Upper lobe of left lung (tissue), 6 donors: ENCODE data around the gene EFNA5. TPM values are rescaled to one million over a fixed set of nuclear protein-coding genes. Genes with fewer than 3 reads are reported as not detected.
A peak's percentile ranks its signal among the peaks of the same experiment; 100 is the strongest.

Experiments
- ATAC-seq, 2 donors: fragments of 200-7000 bp; cut with Tn5 transposase; one replicate each; pipeline ENCODE4 v1.9.1; 2022; ENCODE audit warnings: mild to moderate bottlenecking in 2 of 2, moderate library complexity in 2 of 2; ENCODE audit not compliant: low FRiP score in 2 of 2
- DNase-seq, 2 donors: peaks; one replicate each; pipeline ENCODE4 v3.0.0-alpha.2; 2019 to 2020
- H3K27ac ChIP-seq, 4 donors: fragments of 200-600 bp; sonication (generic); one replicate each; pipeline ENCODE4 v1.5.1; 2016 to 2019
- H3K27me3 ChIP-seq, 4 donors: fragments of 200-600 bp; sonication (generic); one replicate each; pipeline ENCODE4 v1.5.1; 2017 to 2019
- H3K36me3 ChIP-seq, 4 donors: fragments of 200-600 bp; sonication (generic); one replicate each; pipeline ENCODE4 v1.5.1; 2016 to 2019
- H3K4me1 ChIP-seq, 4 donors: fragments of 200-600 bp; sonication (generic); one replicate each; pipeline ENCODE4 v1.5.1; 2018 to 2019
- H3K4me3 ChIP-seq, 4 donors: fragments of 200-600 bp; sonication (generic); one replicate each; pipeline ENCODE4 v1.5.1; 2017 to 2019; ENCODE audit warnings: mild to moderate bottlenecking in 2 of 4, moderate library complexity in 1 of 4
- H3K9me3 ChIP-seq, 4 donors: fragments of 200-600 bp; sonication (generic); one replicate each; pipeline ENCODE4 v1.5.1; 2018 to 2019
- EP300 ChIP-seq, 4 donors: sonication (generic); formaldehyde crosslinking; IDR thresholded peaks; one replicate each; pipeline ENCODE4 v1.5.1; 2017; ENCODE audit warnings: antibody characterized with exemption in 4 of 4, control low read depth in 2 of 4
- POLR2A ChIP-seq, 4 donors: fragments of 450-650 bp; IDR thresholded peaks; one replicate each; pipeline ENCODE4 v1.5.1; 2016 to 2017; ENCODE audit warnings: antibody characterized with exemption in 4 of 4, mild to moderate bottlenecking in 2 of 4
- POLR2AphosphoS5 ChIP-seq, 2 donors: sonication (generic); formaldehyde crosslinking; IDR thresholded peaks; one replicate each; pipeline ENCODE4 v1.5.1; 2017; ENCODE audit warnings: antibody characterized with exemption in 2 of 2
- WGBS, 2 donors: methylation state at CpG; one replicate each; pipeline ENCODE4 v1.1.5; 2017 to 2018; 5-methylcytosine and 5-hydroxymethylcytosine counted together
- total RNA-seq, 6 donors: library from RNA; depleted of rRNA in 4 of 6; stranded (reverse); fragments of >200 nt in 4 of 6; gene quantifications; one replicate each; pipeline versions ENCODE4 v1.1.0 to v1.2.1, GENCODE V29; 2016 to 2021
- TF ChIP-seq, protein P1 (sequence below), 6 experiments: fragments of 450-650 bp in 4 of 6; fragments of 200-600 bp in 2 of 6; sonication (generic) in 2 of 6; IDR thresholded peaks; one replicate each; pipeline ENCODE4 v1.5.1; 2016 to 2019; ENCODE audit warnings: antibody characterized with exemption in 6 of 6
- donor health status: DM: no; HTN: no; CAD: no; lungs with moderate emphysema.
- donor health status: DM: no; HTN: yes; CAD: no; lungs with severe emphysema.

The EFNA5 gene
- total RNA-seq, 6 donors from 2014 or later, result 4.1 to 41.9 (median 7.3) TPM

DNA sequence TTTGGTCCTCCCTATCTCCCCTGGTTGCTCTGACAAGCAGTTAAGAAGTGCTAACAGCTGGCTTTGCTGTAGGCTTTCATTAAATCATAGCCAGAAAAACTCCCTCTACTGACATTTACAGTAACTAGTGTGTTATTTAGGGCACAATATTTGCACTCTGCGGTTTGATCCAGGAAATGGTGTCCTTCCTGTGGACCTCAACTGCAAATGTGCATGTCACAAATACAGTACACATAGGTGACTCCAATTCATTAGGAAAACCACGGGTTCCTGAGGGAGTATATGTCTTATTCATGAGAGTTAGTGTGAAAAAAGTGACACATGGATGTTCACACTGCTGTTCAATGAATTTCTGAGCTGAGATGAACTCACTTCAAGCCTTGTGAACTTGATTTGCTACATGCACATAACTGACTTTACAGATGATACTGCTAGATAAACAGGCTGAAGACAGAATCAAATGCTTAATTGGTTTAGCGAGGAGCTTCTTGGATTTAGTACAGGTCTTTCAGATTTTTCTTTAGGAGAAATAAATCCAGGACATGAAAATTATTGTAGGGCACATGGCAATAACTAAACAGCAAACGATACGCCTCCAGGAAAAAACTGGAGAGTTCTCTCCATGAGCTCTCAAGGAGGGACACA is 281.5 kb downstream of the EFNA5 start:
- Histone ChIP-seq H3K9me3 (no peaks in the 10 kb centered on the region), H3K36me3 (no peaks in the 10 kb centered on the region), H3K4me3 (no peak overlapping the region), H3K4me1 (peaks cover 19 to 22% (median 20%) of the 10 kb centered on the region in 4 donors), H3K27ac (peak overlapping the region in 2 of 4 donors; percentile 20 to 62), H3K27me3 (no peaks in the 10 kb centered on the region)
- DNase-seq (peak in 1 of 2 donors; percentile 29), ATAC-seq (peak; percentile 54 to 74)
- WGBS, 2 donors, result 30 to 44% methylated on average over 5 of the region's 5 CpGs
- TF ChIP-seq EP300 (IDR thresholded peaks at IDR 0.05), result peak in 1 of 4 donors; percentile 35
- TF ChIP-seq, protein P1, sequence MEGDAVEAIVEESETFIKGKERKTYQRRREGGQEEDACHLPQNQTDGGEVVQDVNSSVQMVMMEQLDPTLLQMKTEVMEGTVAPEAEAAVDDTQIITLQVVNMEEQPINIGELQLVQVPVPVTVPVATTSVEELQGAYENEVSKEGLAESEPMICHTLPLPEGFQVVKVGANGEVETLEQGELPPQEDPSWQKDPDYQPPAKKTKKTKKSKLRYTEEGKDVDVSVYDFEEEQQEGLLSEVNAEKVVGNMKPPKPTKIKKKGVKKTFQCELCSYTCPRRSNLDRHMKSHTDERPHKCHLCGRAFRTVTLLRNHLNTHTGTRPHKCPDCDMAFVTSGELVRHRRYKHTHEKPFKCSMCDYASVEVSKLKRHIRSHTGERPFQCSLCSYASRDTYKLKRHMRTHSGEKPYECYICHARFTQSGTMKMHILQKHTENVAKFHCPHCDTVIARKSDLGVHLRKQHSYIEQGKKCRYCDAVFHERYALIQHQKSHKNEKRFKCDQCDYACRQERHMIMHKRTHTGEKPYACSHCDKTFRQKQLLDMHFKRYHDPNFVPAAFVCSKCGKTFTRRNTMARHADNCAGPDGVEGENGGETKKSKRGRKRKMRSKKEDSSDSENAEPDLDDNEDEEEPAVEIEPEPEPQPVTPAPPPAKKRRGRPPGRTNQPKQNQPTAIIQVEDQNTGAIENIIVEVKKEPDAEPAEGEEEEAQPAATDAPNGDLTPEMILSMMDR (IDR thresholded peaks at IDR 0.05), result no peak

DNA sequence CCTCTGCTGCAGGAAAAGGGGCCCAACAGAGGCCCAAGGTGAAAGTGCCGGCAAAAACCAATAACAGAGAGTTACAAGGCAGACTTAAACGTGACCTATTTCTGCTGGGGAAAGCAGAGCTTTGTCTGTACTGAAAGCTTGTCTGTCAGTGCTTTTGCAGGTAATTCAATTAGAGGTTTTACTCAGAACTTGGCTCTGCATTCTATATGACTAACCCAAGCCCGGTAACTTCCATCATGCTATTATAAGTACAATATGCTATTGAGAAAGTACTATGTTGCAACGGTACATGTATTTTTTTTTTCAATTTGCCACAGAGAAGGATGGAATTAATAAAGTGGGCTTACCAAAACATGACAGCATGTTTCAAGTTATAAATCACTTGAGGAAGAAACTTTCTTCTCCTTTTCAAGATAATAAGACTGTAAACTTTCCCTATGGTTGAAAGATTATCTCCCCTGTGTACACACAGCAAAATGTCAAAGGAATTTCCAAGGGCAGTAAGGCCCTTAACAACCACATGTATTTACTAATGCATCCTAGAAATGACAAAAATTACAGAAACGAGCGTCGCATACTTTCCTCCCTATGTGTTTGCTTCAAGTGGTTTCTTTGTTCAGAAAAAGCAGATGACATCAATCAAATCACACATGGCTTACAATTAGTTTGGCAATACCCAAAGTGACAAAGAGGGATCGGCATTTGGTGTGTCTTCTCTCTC is 282.4 kb downstream of the EFNA5 start:
- DNase-seq (no peak), ATAC-seq (peak; percentile 46 to 56)
- Histone ChIP-seq H3K27me3 (no peaks in the 10 kb centered on the region), H3K4me1 (peaks cover 19 to 22% (median 20%) of the 10 kb centered on the region in 4 donors), H3K4me3 (no peak overlapping the region), H3K36me3 (no peaks in the 10 kb centered on the region), H3K9me3 (no peaks in the 10 kb centered on the region), H3K27ac (peak overlapping the region in 3 of 4 donors; percentile 20 to 62 (median 49))
- TF ChIP-seq EP300 (IDR thresholded peaks at IDR 0.05), result no peak
- TF ChIP-seq POLR2AphosphoS5 (IDR thresholded peaks at IDR 0.05), result peak in 1 of 2 donors; percentile 25
- TF ChIP-seq, protein P1 (IDR thresholded peaks at IDR 0.05), result no peak
- WGBS, 2 donors, result 29 to 33% methylated on average over 8 of the region's 8 CpGs

DNA sequence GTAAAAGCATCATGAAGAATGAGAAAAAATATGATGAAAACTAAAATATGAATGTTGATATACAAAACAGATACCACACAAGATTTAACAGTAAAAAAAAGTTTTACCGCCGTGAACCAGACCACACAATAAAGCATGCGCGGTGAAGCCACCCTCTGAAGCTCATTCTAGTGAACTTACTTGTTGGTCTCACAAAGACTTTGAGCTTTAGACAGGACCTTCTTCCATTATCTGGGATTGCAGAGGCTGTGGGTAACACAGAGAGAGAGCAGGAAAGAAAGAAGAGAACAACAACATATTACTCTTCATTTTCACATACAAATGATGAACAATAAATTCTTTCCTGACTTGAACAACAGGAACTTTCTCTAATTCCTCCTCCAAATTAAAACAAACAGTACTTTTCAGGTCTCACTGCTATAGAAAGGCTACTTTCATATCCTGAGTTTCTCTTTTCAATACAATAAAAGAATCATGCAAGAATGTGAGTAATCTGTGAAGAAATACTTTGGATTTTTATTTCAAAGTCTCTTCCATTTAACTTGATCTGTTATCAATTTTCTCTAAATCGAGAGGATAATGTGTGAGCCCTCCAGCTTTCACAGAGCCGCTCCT is 283.1 kb downstream of the EFNA5 start:
- DNase-seq (no peak), ATAC-seq (no peak)
- H3K36me3 ChIP-seq, result no peaks in the 10 kb centered on the region
- H3K9me3 ChIP-seq, result no peaks in the 10 kb centered on the region
- no peak overlapping the region for H3K4me3 ChIP-seq
- peak overlapping the region in 2 of 4 donors; percentile 49 to 62 for H3K27ac ChIP-seq
- no peak for TF ChIP-seq POLR2AphosphoS5 (IDR thresholded peaks at IDR 0.05)
- no peak for TF ChIP-seq POLR2A (IDR thresholded peaks at IDR 0.05)
- TF ChIP-seq, protein P1 (IDR thresholded peaks at IDR 0.05), result no peak
- no peak for TF ChIP-seq EP300 (IDR thresholded peaks at IDR 0.05)
- H3K27me3 ChIP-seq, result no peaks in the 10 kb centered on the region
- WGBS, 2 donors, result 79 to 83% methylated on average over 6 of the region's 6 CpGs
- H3K4me1 ChIP-seq, result peaks cover 19 to 22% (median 20%) of the 10 kb centered on the region in 4 donors

DNA sequence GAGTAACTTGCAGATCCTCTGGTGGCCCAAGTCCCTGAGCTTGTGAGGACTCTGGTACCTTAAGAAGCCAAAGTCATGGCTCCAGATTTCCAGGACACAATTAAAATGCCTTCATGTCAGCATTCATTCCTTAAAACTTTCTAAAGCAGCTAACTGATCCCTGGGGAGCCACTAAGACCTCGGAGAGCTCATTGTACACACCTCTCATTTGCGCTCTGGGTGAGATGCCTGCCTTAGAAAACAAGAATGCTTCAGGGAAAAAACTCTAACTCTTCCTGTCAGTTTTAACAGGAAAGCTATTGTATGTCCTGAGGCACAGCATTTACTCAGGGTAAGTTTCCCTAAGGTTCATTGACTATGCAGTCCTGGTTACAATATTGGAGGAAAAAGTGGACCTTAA is 285.0 kb downstream of the EFNA5 start:
- DNase-seq (no peak), ATAC-seq (no peak)
- Histone ChIP-seq H3K27ac (no peak overlapping the region), H3K9me3 (no peaks in the 10 kb centered on the region), H3K4me3 (no peak overlapping the region), H3K27me3 (no peaks in the 10 kb centered on the region), H3K4me1 (peaks cover 19 to 22% (median 20%) of the 10 kb centered on the region in 4 donors), H3K36me3 (no peaks in the 10 kb centered on the region)
- TF ChIP-seq POLR2A (IDR thresholded peaks at IDR 0.05), result no peak
- no peak for TF ChIP-seq POLR2AphosphoS5 (IDR thresholded peaks at IDR 0.05)
- no peak for TF ChIP-seq EP300 (IDR thresholded peaks at IDR 0.05)
- TF ChIP-seq, protein P1 (IDR thresholded peaks at IDR 0.05), result no peak
- 84 to 100% methylated on average over 2 of the region's 2 CpGs for WGBS, 2 donors
